GM18511 (cell line): ENCODE data around the gene TLL1.

Experiments used
- ATAC-seq: cut with Tn5 transposase; IDR thresholded peaks from one replicate; pipeline ENCODE4 v1.9.1; 2021; ENCODE audit warnings: mild to moderate bottlenecking, moderate library complexity; ENCODE audit not compliant: unreplicated experiment

TLL1 gene

GRCh38 chr4:166042510-166043055 lies 169.5 kb downstream of the TLL1 start:
- ATAC-seq: no peak

- ATAC-seq: no peak
Measured at GRCh38 chr4:166043801-166044200, 170.8 kb downstream of the TLL1 start.

GRCh38 chr4:166044871-166045270 lies 171.8 kb downstream of the TLL1 start:
- no peak for ATAC-seq

GRCh38 chr4:166045457-166045856 lies 172.4 kb downstream of the TLL1 start:
- ATAC-seq: no peak

- no peak for ATAC-seq
Measured at GRCh38 chr4:166049036-166049435, 176.0 kb downstream of the TLL1 start.

- no peak for ATAC-seq
Measured at GRCh38 chr4:166064721-166065120, 191.7 kb downstream of the TLL1 start.

- no peak for ATAC-seq
Measured at GRCh38 chr4:166065324-166065723, 192.3 kb downstream of the TLL1 start.

- ATAC-seq: no peak
Measured at GRCh38 chr4:166066936-166067335, 193.9 kb downstream of the TLL1 start.

GRCh38 chr4:166067915-166068314 lies 194.9 kb downstream of the TLL1 start:
- no peak for ATAC-seq

- ATAC-seq: no peak
Measured at GRCh38 chr4:166073783-166074182, 200.7 kb downstream of the TLL1 start.

GRCh38 chr4:166075599-166075998 lies 202.6 kb downstream of the TLL1 start:
- ATAC-seq: no peak

- no peak for ATAC-seq
Measured at GRCh38 chr4:166077782-166078181, 204.7 kb downstream of the TLL1 start.

GRCh38 chr4:166078383-166078782 lies 205.3 kb downstream of the TLL1 start:
- ATAC-seq: no peak

- ATAC-seq: no peak
Measured at GRCh38 chr4:166078955-166079354, 205.9 kb downstream of the TLL1 start.

- no peak for ATAC-seq
Measured at GRCh38 chr4:166087569-166087968, 214.5 kb downstream of the TLL1 start.

GRCh38 chr4:166088576-166088975 lies 215.5 kb downstream of the TLL1 start:
- ATAC-seq: no peak

GRCh38 chr4:166091146-166091545 lies 218.1 kb downstream of the TLL1 start:
- no peak for ATAC-seq

- ATAC-seq: peak; percentile 95
Measured at GRCh38 chr4:166091912-166092510, 219.0 kb downstream of the TLL1 start.

GRCh38 chr4:166092797-166093290 lies 219.8 kb downstream of the TLL1 start:
- ATAC-seq: no peak

GRCh38 chr4:166104623-166105022 lies 231.6 kb downstream of the TLL1 start:
- no peak for ATAC-seq

- no peak for ATAC-seq
Measured at GRCh38 chr4:166121897-166122296, 248.9 kb downstream of the TLL1 start.

- ATAC-seq: no peak
Measured at GRCh38 chr4:166123546-166123945, 250.5 kb downstream of the TLL1 start.

GRCh38 chr4:166128403-166128802 lies 255.4 kb downstream of the TLL1 start:
- ATAC-seq: no peak
